Spleen (tissue), 11 donors: Measurements from ENCODE around the gene MYADM. TPM values are rescaled to one million over a fixed set of nuclear protein-coding genes. Genes with fewer than 3 reads are reported as not detected.

Experiments
- DNase-seq: peaks from one replicate; pipeline ENCODE4 v3.0.0-alpha.2; 2020
- H3K27ac ChIP-seq, 8 donors: fragments of 200-600 bp; sonication (generic) in 7 of 8; 1 replicate in 4 of 8; 2 replicates in 4 of 8; pipeline versions ENCODE4 v1.5.0 to v1.8.0; 2016 to 2021; ENCODE audit warnings: inconsistent platforms in 4 of 8, mild to moderate bottlenecking in 4 of 8, moderate library complexity in 1 of 8
- H3K27me3 ChIP-seq, 7 donors: fragments of 200-600 bp; sonication (generic) in 6 of 7; replicated peaks in 1 of 7; 1 replicate in 4 of 7; 2 replicates in 3 of 7; pipeline versions ENCODE4 v1.5.0 to v1.8.0; 2016 to 2021; ENCODE audit warnings: inconsistent platforms in 3 of 7, mild to moderate bottlenecking in 1 of 7
- H3K36me3 ChIP-seq, 6 donors: fragments of 200-600 bp; sonication (generic) in 5 of 6; 1 replicate in 4 of 6; 2 replicates in 2 of 6; pipeline versions ENCODE4 v1.5.0 to v1.8.0; 2016 to 2021; ENCODE audit warnings: inconsistent platforms in 2 of 6
- H3K4me1 ChIP-seq, 6 donors: fragments of 200-600 bp; sonication (generic) in 5 of 6; 1 replicate in 3 of 6; 2 replicates in 3 of 6; pipeline versions ENCODE4 v1.5.0 to v1.8.0; 2016 to 2021; ENCODE audit warnings: inconsistent platforms in 3 of 6
- H3K4me3 ChIP-seq, 8 donors: fragments of 200-600 bp; sonication (generic) in 7 of 8; 1 replicate in 4 of 8; 2 replicates in 4 of 8; pipeline versions ENCODE4 v1.5.0 to v1.8.0; 2016 to 2021; ENCODE audit warnings: inconsistent platforms in 4 of 8, mild to moderate bottlenecking in 4 of 8, moderate library complexity in 2 of 8
- H3K9me3 ChIP-seq, 8 donors: fragments of 200-600 bp; sonication (generic) in 7 of 8; 1 replicate in 4 of 8; 2 replicates in 4 of 8; pipeline versions ENCODE4 v1.5.0 to v1.8.0; 2016 to 2021; ENCODE audit warnings: inconsistent platforms in 4 of 8
- POLR2A ChIP-seq, 3 donors: fragments of 450-650 bp; IDR thresholded peaks; one replicate each; pipeline ENCODE4 v1.5.1; 2017; ENCODE audit warnings: antibody characterized with exemption in 3 of 3, mild to moderate bottlenecking in 1 of 3
- POLR2AphosphoS5 ChIP-seq, 3 donors: sonication (generic); formaldehyde crosslinking; IDR thresholded peaks; one replicate each; pipeline ENCODE4 v1.5.1; 2017; ENCODE audit warnings: antibody characterized with exemption in 3 of 3
- WGBS, 5 donors: extraction: QIAGEN DNeasy Blood & Tissue Kit in 3 of 5; methylation state at CpG; one replicate each; pipeline versions ENCODE4 v1.1.5 to v1.1.7; 2013 to 2018; 5-methylcytosine and 5-hydroxymethylcytosine counted together
- intact Hi-C: fragments of 100-400 bp; cut with DNase I; formaldehyde crosslinking; loops from one replicate; pipeline ENCODE4 v1.15.0; 2023; ENCODE audit warnings: low total_unique reads
- polyA plus RNA-seq, 3 donors: library from polyadenylated mRNA; stranded (reverse); fragments of 200-250 nt; gene quantifications; one replicate each; pipeline ENCODE4 v1.2.1, GENCODE V29; 2013
- total RNA-seq, 7 donors: library from RNA; depleted of rRNA in 3 of 7; stranded (reverse); fragments of >200 nt in 3 of 7; fragmentation: NEBNext Ultra II Directional in 4 of 7; extraction: Animal tissue kit (Norgen Biotek cat#: 25700) in 4 of 7; gene quantifications; one replicate each; pipeline versions ENCODE4 v1.1.0 to v1.2.1, GENCODE V29; 2016 to 2021
- TF ChIP-seq, protein P1 (sequence below), 11 experiments: fragments of 200-600 bp in 7 of 11; fragments of 450-650 bp in 4 of 11; sonication (generic) in 4 of 11; IDR thresholded peaks in 8 of 11; conservative IDR thresholded peaks in 3 of 11; 1 replicate in 7 of 11; 2 replicates in 4 of 11; pipeline versions ENCODE4 v1.4.0 to v1.8.0; 2016 to 2021; ENCODE audit warnings: antibody characterized with exemption in 11 of 11, inconsistent platforms in 4 of 11, mild to moderate bottlenecking in 1 of 11
- donor health status: healthy with polysubstance abuse.
- donor health status: DM: no; HTN: no; CAD: no; lungs with moderate emphysema.
- donor health status: DM: no; HTN: no; CAD: no.
- donor health status: Bipolar disorder and iron deficiency.
- donor health status: healthy.
- donor health status: DM: no; HTN: no; CAD: no.
- donor health status: DM: yes; HTN: yes; CAD: no.

The MYADM gene
- total and polyA plus RNA-seq, 10 donors: 9.1 to 146 (median 50.8) TPM

DNA sequence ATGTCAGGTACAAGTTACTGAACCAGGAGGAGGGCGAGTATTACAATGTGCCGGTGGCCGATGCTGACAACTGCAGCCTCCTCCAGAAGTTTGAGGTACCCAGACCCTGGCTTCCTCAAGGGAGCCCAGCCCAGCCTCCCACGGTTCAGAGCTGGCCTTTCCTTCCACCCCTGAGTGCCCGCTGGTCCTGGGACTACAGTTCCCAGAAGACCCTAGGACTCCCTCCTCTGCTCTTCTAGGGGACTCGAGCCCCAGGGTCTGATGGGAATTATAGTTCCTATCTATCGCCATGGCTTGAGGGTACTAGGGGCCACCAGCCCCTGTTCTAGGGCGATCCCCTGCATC, 25.3 kb downstream of the MYADM start:
- TF ChIP-seq, protein P1, sequence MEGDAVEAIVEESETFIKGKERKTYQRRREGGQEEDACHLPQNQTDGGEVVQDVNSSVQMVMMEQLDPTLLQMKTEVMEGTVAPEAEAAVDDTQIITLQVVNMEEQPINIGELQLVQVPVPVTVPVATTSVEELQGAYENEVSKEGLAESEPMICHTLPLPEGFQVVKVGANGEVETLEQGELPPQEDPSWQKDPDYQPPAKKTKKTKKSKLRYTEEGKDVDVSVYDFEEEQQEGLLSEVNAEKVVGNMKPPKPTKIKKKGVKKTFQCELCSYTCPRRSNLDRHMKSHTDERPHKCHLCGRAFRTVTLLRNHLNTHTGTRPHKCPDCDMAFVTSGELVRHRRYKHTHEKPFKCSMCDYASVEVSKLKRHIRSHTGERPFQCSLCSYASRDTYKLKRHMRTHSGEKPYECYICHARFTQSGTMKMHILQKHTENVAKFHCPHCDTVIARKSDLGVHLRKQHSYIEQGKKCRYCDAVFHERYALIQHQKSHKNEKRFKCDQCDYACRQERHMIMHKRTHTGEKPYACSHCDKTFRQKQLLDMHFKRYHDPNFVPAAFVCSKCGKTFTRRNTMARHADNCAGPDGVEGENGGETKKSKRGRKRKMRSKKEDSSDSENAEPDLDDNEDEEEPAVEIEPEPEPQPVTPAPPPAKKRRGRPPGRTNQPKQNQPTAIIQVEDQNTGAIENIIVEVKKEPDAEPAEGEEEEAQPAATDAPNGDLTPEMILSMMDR (IDR thresholded peaks at IDR 0.05 in 8 of 11, conservative IDR thresholded peaks at IDR 0.05 in 3 of 11): no peak
- no peak for TF ChIP-seq POLR2AphosphoS5 (IDR thresholded peaks at IDR 0.05)
- no peak for TF ChIP-seq POLR2A (IDR thresholded peaks at IDR 0.05)
- H3K27ac ChIP-seq: no peak overlapping the region
- peaks cover 0 to 90% (median 30%) of the 10 kb centered on the region in 7 donors for H3K27me3 ChIP-seq
- WGBS, 5 donors: 53 to 68% (median 60%) methylated on average over 7 to 8 of the region's 8 CpGs
- intact Hi-C loops: no loop called here
- peaks cover 0 to 11% (median 8%) of the 10 kb centered on the region in 6 donors for H3K4me1 ChIP-seq
- no peak overlapping the region for H3K4me3 ChIP-seq
- no peaks in the 10 kb centered on the region for H3K36me3 ChIP-seq
- DNase-seq: no peak
- H3K9me3 ChIP-seq: peaks cover 0 to 7% (median 0%) of the 10 kb centered on the region in 8 donors

DNA sequence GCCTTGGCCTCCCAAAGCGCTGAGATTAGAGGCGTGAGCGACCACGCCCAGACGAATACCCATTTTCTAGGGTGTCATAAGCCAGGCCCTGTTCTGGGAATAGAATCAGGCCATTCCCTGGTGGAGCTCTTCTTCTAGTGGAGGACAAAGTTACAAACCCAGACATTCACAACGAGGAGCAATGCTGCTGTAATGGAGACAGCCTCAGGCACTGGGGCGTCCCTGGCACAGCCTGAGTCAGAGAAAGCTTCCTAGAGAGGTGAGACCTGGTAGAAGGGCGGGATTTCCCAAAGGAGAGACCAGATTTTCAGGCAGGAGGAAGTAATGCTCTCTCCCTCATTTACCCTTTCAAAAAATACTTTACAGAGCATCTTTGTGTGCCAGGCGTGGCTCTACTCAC, 27.0 kb downstream of the MYADM start:
- intact Hi-C loops: no loop called here
- H3K36me3 ChIP-seq: no peaks in the 10 kb centered on the region
- peaks cover 0 to 11% (median 4%) of the 10 kb centered on the region in 6 donors for H3K4me1 ChIP-seq
- peaks cover 0 to 6% (median 0%) of the 10 kb centered on the region in 8 donors for H3K9me3 ChIP-seq
- no peak overlapping the region for H3K4me3 ChIP-seq
- 76 to 84% (median 77%) methylated on average over 9 of the region's 9 CpGs for WGBS, 5 donors
- no peak for TF ChIP-seq POLR2A (IDR thresholded peaks at IDR 0.05)
- TF ChIP-seq POLR2AphosphoS5 (IDR thresholded peaks at IDR 0.05): no peak
- TF ChIP-seq, protein P1 (IDR thresholded peaks at IDR 0.05 in 8 of 11, conservative IDR thresholded peaks at IDR 0.05 in 3 of 11): no peak
- no peak overlapping the region for H3K27ac ChIP-seq
- H3K27me3 ChIP-seq: peaks cover 0 to 100% (median 35%) of the 10 kb centered on the region in 7 donors
- no peak for DNase-seq

DNA sequence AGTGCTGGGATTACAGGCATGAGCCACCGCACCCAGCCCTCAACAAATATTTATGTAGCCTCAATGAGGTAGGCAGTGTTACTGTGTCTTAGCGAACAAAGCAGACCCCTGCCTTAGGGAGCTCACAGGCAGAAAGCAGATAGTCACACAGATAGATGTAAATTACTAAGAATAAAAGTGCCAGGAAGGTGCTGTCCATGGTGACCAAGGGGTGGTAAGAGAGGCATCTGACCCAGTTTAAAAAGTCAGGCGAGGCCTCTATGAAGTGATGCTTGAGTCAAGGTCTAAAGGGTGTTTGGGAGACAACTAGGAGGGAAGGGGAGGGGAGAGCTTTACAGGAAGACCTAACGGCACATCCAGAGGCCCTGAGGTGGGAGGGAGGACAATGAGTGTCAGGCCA, 29.0 kb downstream of the MYADM start:
- no peak for DNase-seq
- intact Hi-C loops: no loop called here
- WGBS, 5 donors: 52 to 62% (median 58%) methylated on average over 4 of the region's 4 CpGs

DNA sequence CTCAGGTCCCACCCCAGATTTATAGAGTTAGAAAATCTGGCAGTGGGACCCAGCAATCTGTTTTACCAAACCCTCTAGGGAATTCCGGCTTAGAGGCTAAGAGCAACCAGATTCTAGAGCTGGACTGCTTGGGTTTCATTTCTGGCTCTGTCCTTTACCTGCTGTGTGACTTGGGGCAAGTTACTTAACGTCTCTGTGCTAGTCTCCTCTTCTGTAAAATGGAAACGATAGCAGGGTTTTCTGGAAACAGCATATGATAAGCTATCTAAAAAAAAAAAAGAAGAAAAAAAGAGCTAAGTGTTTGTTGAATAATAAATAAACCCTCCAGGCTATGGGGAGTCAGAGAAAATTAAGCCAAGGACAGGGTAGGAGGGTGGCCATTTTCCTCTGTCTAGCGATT, 29.8 kb downstream of the MYADM start:
- no peak for DNase-seq
- H3K27ac ChIP-seq: no peak overlapping the region
- no peak overlapping the region for H3K4me3 ChIP-seq
- no peaks in the 10 kb centered on the region for H3K36me3 ChIP-seq
- TF ChIP-seq POLR2AphosphoS5 (IDR thresholded peaks at IDR 0.05) (no peak), POLR2A (IDR thresholded peaks at IDR 0.05) (no peak)
- TF ChIP-seq, protein P1 (IDR thresholded peaks at IDR 0.05 in 8 of 11, conservative IDR thresholded peaks at IDR 0.05 in 3 of 11): no peak
- intact Hi-C loops: no loop called here
- peaks cover 0 to 7% (median 0%) of the 10 kb centered on the region in 8 donors for H3K9me3 ChIP-seq
- H3K27me3 ChIP-seq: peaks cover 0 to 100% (median 25%) of the 10 kb centered on the region in 7 donors
- WGBS, 5 donors: 66 to 74% (median 68%) methylated on average over 4 of the region's 4 CpGs
- H3K4me1 ChIP-seq: peaks cover 0 to 4% (median 0%) of the 10 kb centered on the region in 6 donors

More for the DNA sequence above, 29.0 kb downstream of the MYADM start:
- Histone ChIP-seq H3K9me3 (peaks cover 0 to 7% (median 0%) of the 10 kb centered on the region in 8 donors), H3K4me3 (no peak overlapping the region), H3K4me1 (peaks cover 0 to 4% (median 0%) of the 10 kb centered on the region in 6 donors), H3K27me3 (peaks cover 0 to 100% (median 25%) of the 10 kb centered on the region in 7 donors), H3K36me3 (no peaks in the 10 kb centered on the region), H3K27ac (no peak overlapping the region)
- TF ChIP-seq POLR2AphosphoS5 (IDR thresholded peaks at IDR 0.05): no peak
- no peak for TF ChIP-seq POLR2A (IDR thresholded peaks at IDR 0.05)
- TF ChIP-seq, protein P1 (IDR thresholded peaks at IDR 0.05 in 8 of 11, conservative IDR thresholded peaks at IDR 0.05 in 3 of 11): no peak
